Endothelial cell of umbilical vein (primary cell): ENCODE results near the gene TRIM67.

Source experiments
- CTCF ChIP-seq, 2 donors: IDR thresholded peaks; 1 replicate in 1 of 2; 2 replicates in 1 of 2; pipeline ENCODE4 v1.5.1; 2011; ENCODE audit warnings: low read length in 2 of 2, mild to moderate bottlenecking in 2 of 2, moderate library complexity in 2 of 2, control low read depth in 1 of 2, inconsistent platforms in 1 of 2, low read depth in 1 of 2; ENCODE audit not compliant: insufficient read depth in 1 of 2; ENCODE audit errors: extremely low read depth in 1 of 2
- EZH2 ChIP-seq: IDR thresholded peaks from 2 replicates; pipeline ENCODE4 v1.6.1; 2012; ENCODE audit warnings: borderline replicate concordance, low read depth, mild to moderate bottlenecking, moderate library complexity, low read length, inconsistent platforms; ENCODE audit not compliant: severe bottlenecking
- POLR2A ChIP-seq: IDR thresholded peaks from 2 replicates; pipeline ENCODE4 v1.6.1; 2012; ENCODE audit warnings: low read depth, mild to moderate bottlenecking, control low read depth, low read length
- POLR2AphosphoS5 ChIP-seq: IDR thresholded peaks from 2 replicates; pipeline ENCODE4 v1.6.1; 2012; ENCODE audit warnings: low read depth, mild to moderate bottlenecking, control low read depth, low read length, moderate library complexity; ENCODE audit not compliant: insufficient read depth

GRCh38 chr1:231157311-231157710 lies 4.5 kb upstream of the TRIM67 start:
- TF ChIP-seq CTCF (IDR thresholded peaks at IDR 0.05; ENCODE audit: extremely low read depth in 1 of 2, insufficient read depth in 1 of 2, low read depth in 1 of 2, low read length in 2 of 2) (no peak), POLR2AphosphoS5 (no peak), POLR2A (no peak), EZH2 (no peak)
